CD1c-positive myeloid dendritic cell (primary cell): Measurements from ENCODE around the gene DDX31.
A peak's percentile ranks its signal among the peaks of the same experiment; 100 is the strongest.

Experiments used
- DNase-seq: peaks from one replicate; pipeline ENCODE4 v3.0.0-alpha.2; 2016; ENCODE audit errors: extremely low spot score

The DDX31 gene

DNA sequence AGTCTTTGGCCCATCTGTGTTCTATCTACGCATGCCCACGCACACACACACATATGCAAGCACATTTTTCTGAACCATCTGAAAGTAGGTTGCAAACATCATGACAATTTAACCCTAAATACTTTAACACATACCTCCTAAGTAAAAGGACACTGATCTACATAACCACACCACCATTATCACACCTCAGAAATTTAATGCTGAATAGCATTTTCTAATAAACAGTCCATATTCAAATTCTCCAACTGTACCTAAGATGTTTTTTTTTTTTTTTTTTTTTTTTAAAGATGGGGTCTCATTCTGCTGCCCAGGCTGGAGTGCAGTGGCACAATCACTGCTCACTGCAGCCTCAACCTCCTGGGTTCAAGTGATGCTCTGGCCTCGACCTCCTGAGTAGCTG, 35.5 kb downstream of the DDX31 start:
- no peak for DNase-seq

DNA sequence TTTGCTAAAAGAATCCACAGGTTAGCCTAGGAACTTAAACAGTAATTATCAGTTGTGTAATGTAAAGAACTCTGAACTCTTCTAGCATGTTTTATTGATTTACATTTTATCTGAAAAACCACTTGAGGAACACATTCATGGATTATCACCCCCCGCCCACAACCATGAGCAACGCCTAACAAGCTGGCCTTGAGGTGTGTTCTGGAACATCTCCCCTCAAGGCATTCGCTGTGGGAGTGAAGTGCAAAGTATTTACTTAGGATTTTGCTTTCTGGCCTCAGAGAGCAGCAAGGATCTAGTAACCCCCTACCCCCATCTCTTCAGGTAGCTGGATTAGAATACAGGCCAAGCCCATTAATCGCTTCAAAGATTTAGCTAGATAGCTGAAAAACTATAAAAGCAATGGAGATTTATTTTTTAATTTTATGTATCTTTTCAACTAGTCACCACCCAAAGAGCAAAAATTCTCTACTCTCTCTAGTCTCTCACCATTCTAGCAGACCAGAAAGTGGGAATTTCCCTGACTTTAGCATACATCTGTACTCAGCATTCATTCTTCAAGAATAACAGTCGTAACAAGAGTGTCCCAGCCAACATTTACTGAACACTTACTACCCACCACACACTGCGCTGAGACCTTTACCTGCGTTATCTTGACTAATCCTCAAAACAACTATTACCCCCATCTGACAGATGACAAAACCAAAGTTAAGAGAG, 37.2 kb downstream of the DDX31 start:
- no peak for DNase-seq

GRCh38 chr9:132631685-132632084, 38.1 kb downstream of the DDX31 start:
- no peak for DNase-seq

DNA sequence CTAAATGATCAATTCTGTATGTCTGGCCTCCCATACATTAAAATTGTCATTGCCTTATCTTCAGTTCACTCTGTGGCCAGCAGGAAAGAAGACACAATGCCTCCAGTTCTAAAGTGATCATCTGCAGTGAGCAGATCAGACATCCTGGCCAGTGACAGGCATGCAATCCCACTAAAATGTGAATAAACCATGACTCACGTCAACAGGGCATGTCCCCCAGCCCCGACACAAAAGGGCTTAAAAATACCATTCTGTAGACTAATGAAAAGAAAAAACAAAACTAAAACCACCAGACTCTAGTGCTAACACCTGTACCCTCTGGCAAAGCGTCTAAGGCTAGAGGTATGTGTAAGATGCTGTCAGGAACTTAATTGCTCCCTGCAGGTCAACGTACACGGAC, 38.5 kb downstream of the DDX31 start:
- no peak for DNase-seq

DNA sequence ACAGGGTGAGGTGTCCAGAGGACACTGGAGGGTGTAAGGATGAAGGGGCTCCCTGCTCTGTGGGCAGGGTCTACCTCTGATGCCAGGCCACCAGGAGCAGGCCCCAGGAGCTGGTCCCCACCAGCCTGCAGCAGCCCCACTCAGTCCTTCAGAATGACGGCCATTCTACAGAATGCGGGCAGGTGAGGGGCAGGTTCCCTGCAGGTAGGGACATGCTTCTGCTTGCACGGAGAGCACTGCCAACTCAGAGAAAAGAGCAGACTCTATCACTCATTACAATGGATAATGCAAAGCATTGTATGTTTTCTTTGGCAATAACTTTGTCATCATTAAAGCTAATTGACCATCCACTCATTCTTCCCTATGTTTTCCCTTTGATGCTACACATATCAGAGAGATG, 39.0 kb downstream of the DDX31 start:
- no peak for DNase-seq

DNA sequence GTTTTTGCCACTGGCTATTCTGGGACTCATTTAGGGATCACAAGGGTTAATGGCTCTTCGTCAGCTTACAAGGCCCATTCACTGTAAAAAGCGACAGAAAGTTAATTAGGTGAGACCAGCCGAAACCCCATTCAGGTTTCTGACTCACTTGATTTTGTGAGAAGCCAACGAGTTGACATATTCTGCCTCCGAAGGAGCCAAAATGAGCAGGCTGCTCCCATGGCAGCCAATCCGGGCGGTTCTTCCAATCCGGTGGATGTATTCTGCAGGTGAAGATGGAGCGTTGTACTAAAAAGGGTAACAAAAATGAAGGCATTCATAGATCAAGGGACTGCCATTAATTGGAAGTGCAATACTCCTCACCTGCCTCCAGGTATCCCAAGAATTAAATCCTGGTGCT, 39.7 kb downstream of the DDX31 start:
- no peak for DNase-seq

- DNase-seq: no peak
Measured at GRCh38 chr9:132628746-132629145, 41.0 kb downstream of the DDX31 start.

DNA sequence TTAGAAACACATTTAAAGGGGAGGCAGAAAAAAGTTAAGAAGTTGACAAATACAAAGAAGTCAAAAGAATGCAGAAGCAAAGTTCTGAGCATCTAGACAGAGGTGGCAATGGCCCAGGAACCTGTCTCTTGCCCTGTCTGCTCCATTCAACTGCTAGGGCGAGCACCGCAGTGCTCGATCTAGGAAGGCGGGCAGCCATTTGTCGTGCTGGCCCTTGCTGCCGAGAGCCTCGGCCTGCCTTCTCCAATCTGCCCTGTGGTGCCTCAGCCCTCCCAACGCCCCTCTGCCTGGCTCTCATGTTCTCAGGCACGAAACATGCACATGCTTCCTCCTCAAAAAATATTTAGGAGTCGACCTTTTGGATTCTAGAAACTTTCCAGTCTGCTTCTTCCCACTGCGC, 42.2 kb downstream of the DDX31 start:
- no peak for DNase-seq

DNA sequence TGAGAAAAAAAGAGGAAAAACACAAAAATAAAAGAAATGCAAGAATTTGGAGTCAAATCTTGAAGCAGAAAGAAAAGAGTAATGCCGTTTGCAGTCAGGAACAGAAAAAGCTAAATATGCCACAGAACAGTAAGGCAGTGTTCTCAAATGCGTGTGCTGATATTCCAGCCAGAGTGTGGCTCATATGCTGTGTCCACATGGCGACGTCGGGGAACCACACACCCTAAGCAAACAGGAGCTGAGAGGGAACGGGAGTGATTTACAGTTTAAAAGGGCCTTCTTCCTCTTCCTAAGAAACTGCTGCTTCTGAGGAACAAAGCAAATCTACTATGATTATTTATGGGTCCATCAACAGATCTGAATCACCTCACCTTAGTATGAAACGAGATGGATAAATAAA, 42.7 kb downstream of the DDX31 start:
- no peak for DNase-seq

DNA sequence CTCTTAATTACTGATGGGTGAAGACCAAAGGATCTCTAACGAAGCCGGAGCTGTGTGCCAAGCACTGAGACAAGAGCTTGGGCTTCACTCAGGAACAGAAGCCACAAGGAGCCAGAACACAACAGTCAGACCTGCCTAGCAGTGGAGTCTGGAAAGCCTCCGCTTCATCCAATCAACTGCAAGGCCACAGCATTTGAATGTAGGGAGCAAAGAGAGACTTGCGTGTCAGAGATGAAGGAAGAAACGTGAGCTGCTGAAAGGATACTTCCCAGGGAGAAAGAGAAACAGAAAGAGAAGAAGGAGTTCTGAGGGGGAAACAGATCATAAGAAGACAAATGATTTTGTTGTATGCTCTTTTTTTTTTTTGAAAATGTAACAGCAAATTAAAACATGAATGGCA, 43.5 kb downstream of the DDX31 start:
- DNase-seq: no peak

DNA sequence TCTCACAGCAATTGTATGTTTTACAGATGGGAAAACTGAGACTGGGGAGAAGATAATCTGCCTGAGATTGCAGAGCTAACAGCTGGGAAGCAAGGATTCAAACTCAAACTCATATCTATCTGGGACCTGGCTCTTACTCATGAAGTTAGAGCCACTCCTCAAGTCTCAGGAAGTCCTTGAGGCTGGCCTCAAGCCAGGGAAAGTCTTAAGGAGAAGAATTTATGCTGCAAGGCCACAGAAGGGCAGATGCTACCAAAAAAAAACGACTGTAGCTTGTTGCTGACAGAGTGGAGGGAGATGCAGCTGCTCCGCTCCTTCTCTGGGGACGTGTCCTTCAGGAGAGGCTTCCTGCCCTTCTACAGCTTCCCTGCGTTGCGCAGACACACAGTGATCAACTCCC, 47.6 kb downstream of the DDX31 start:
- no peak for DNase-seq

DNA sequence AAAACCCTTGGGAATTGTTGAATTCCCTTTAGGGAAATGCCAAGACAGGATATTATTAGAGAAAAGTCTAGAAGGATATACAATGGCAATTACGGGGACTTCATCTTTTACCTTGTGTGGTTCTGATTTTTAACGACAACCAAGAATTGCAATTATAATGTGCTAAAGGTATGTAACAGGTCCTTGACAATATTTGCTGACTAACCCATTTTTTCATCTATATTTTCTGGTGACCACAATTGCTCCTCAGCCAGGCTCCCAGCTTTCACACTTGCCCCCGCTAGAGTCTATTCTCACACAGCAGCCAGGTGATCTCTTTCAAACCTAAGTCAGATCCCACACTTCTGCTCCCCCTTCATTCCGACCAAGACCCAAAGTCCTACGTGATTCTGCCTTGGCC, 53.1 kb downstream of the DDX31 start:
- no peak for DNase-seq

- no peak for DNase-seq
Measured at GRCh38 chr9:132615774-132616173, 54.0 kb downstream of the DDX31 start.

GRCh38 chr9:132614324-132614723, 55.5 kb downstream of the DDX31 start:
- no peak for DNase-seq

DNA sequence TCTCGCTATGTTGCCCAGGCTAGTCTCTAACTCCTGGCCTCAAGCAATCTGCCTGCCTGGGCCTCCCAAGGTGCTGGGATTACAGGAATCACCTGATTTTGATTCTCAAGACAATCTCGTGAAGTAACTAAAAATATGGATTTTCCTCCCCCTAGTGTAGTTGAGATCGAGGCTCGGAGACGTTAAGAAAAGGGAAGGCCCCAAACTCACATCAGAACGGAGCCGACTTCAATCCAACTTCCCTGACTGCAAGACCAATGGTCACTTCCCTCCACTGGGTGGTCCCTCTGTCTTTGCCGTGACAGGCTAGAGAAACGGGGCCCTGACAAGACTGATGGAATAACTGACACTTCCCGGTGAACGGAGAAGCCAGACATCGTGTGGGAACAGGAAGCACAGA, 59.1 kb downstream of the DDX31 start:
- DNase-seq: no peak

DNA sequence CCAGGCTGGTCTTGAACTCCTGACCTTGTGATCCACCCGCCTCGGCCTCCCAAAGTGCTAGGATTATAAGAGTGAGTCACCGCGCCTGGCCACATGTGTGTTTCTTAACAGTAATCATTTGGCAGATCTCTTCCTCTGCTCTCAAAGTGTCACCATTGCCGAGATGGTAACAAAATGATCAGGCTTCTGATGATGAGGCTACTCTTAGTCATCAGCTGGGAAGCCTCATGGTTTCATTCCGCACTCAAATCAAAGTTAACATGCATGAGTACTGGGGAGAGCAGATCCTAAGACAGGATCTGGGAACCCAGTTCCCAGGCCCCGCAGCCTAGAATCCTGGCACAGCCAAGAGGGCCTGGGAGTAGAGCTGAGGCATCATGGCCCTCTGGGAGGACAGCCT, 60.0 kb downstream of the DDX31 start:
- DNase-seq: no peak

DNA sequence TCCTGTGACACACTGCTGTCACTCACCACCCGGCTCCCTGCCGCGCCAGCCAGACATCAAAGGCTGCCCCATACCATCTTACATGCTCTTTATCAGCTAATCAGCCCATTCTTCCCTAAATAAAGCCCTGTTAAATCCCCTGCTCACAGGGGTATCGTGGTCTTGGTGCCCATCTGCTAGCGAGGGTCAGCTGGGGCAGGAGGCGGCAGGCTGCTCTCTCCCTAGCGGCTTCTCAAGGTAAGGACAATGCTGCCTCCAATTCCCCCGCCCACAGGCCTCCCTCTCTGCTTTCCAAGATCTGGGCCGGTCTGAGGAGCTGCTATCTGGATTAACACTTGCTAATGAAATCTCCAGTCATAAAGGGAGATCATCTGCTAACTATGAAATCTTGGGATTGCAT, 60.6 kb downstream of the DDX31 start:
- no peak for DNase-seq

- DNase-seq: no peak
Measured at GRCh38 chr9:132606066-132606465, 63.7 kb downstream of the DDX31 start.

GRCh38 chr9:132605387-132605786, 64.4 kb downstream of the DDX31 start:
- DNase-seq: no peak

- no peak for DNase-seq
Measured at GRCh38 chr9:132602207-132602606, 67.6 kb downstream of the DDX31 start.

GRCh38 chr9:132600326-132600984, 69.3 kb downstream of the DDX31 start:
- DNase-seq: no peak

GRCh38 chr9:132597073-132597775, 72.6 kb downstream of the DDX31 start:
- peak; percentile 8 for DNase-seq

DNA sequence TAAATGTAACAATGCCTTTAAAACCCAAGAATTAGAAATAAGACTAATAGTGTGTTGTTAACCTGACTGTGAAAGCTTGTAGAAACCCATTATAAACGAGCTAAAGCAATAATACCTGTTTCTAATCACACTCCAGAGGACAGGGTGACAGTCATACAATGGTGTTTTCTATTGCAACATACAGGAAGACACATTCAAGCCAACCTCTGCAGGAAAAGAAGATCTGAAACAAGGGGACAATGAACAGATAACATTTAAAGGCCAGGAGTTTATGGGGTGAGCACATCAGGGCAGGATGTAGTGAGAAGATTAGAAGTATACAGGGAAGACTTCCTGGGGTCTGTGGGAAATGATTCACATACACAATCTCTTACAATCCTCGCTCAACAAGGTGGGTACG, 73.6 kb downstream of the DDX31 start:
- DNase-seq: no peak
